Astrocyte (in vitro differentiated cells and primary cell): ENCODE data around the gene VPS26C.

Experiments used
- CTCF ChIP-seq: IDR thresholded peaks from 2 replicates; pipeline ENCODE4 v1.5.1; 2011; ENCODE audit warnings: low read depth, mild to moderate bottlenecking, inconsistent platforms, low read length, moderate library complexity; ENCODE audit not compliant: insufficient read depth
- EZH2 ChIP-seq: IDR thresholded peaks from 2 replicates; pipeline ENCODE4 v1.6.1; 2012; ENCODE audit warnings: mild to moderate bottlenecking, low read length, inconsistent platforms; ENCODE audit not compliant: insufficient read depth

- TF ChIP-seq CTCF (no peak), EZH2 (no peak)
Measured at GRCh38 chr21:37272897-37273296, 5.8 kb upstream of the VPS26C start.
